Measurements from ENCODE around the gene CDH4.

The CDH4 gene

DNA sequence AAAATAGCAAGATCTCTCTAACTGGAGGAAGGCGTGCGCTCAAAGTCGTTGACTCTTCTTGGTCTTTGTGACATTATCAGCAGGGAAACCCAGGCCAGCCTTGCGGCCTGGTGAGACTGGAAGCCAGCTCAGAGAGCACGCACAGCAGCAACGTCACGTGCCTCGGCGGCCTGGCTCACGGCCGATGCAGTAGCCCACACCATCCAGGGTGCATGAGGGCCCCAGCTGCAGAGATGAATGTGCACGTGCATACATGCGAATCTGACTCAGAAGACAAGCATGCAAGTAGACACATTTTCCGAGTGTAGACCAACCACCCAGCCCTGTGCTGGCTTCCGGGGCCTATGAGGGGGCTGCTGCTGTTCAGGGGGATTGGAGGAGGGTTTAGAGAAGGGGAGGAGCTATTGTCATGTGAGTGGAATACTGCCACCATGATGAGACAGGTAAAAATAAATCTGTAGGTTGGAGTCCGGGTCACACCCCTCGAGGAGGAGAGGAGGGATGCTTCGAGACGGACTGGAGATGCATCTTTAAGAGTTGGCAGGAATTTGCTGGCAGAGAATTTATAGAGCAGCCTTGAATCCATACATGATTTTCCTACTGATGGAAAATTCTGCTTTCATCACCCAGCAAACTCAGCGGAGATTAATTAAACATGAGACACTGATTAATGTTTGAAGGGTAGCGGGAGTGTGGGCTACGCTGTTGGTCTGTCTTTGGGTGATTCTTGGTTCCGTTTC lies 388.2 kb downstream of the CDH4 start:
- in situ Hi-C loops (cut with MboI; ENCODE audit: low sequenced_read_pairs), result no loop called here

DNA sequence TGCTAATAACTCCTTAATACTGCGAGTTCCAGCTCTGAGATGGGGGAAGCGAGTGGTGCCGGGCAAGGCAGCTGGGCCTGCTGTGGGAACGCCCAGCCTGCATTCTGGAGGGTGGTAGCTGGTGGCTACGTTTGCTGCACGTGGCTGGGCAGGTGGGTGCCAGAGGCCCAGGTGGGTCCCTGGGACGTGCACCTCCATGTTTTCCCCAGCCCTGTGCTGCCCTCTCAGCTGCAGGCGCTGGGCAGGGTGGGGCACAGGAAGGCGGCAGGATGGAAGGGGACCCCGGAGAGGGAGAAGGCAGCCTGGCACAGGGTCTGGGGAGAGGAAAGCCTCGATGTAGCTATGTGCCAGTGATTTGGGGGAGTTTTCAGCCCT lies 388.8 kb downstream of the CDH4 start:
- in situ Hi-C loops (cut with MboI; ENCODE audit: low sequenced_read_pairs), result no loop called here

DNA sequence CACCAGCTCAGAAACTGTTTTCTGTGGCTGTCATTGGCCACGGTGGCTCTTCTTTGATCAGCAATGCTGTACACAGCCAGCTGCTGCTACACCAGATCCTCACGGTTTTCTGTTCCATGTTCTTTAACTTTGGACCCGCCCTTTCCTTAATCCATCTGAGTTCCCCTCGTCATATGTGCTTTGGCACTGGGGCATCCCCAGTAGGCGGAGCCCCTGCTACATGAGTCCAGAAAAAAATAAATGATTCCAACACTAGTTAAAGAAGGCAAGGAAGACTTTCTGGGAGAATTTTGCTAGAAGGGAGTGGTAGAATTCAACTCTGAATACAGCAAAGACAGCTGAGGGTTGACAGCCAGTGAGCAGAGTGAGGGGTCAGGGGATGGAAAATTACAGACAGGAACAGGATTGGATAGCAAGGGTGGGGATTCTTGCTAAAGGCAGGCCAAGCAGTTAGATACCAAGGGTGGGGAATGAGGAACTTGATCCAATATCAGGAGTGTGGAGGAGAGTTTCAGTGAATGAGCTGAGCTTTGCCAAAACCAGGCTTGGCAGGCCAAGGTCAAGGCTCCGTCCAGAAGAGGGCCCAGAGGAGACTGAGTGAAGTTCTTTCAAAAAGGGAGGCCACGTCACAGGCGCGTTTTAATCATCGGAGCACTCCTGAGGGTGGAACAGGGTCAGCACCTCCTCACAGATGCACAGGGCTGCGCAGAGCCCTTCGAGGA lies 391.8 kb downstream of the CDH4 start:
- in situ Hi-C loops (cut with MboI; ENCODE audit: low sequenced_read_pairs), result no loop called here

DNA sequence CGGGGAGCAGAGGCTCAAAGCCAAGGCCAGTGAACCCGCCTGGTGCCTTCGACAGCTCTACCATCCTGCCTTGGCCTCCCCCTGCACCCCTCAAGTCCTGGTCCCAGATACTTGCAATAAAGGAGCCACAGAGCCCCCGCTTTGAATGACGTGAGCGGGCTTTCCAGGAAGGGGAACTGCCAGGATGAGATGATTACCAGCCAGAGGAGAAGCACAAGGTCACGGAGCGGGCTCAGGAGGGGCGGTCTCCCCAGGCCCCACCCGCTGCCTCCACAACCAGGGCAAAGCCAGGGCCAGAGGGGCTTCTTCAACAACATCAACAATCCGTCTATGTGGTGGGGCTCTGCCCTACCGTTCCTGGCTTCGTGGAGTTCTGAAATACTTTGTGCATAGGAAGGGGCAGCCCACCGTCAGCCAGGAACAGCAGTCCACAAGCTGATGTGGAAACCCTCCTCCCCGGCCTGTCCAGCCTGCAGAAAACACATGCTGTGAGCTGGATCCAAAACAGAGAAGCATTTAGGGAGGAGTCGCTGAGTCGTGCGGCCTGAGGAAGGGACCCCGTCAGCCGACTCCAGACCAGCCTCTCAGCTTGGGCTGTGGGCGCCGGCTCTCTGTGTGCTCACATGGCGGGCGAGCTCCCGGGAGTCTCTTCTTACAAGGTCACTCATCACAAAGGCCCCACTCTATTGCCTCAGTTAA lies 392.5 kb downstream of the CDH4 start:
- in situ Hi-C loops (cut with MboI; ENCODE audit: low sequenced_read_pairs), result no loop called here

DNA sequence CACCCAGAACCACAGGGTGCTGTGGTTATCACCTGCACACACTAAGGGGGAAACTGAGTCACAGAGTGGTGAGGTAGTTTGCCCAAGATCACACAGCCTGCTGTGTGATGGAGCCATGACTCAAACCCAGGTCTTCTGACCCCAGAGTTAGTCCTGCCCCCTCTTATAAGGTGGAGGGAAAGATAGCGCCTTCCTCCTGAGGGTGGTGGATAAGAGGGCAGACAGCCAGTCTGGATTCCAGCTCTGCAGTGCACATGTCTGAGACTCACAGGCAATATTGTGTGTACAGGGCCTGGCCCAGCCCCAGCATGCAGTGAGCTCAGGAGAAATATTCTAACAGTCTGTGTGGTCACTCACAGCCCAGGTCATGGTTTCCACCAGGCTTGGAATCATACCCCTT lies 393.7 kb downstream of the CDH4 start:
- in situ Hi-C loops (cut with MboI; ENCODE audit: low sequenced_read_pairs), result no loop called here

DNA sequence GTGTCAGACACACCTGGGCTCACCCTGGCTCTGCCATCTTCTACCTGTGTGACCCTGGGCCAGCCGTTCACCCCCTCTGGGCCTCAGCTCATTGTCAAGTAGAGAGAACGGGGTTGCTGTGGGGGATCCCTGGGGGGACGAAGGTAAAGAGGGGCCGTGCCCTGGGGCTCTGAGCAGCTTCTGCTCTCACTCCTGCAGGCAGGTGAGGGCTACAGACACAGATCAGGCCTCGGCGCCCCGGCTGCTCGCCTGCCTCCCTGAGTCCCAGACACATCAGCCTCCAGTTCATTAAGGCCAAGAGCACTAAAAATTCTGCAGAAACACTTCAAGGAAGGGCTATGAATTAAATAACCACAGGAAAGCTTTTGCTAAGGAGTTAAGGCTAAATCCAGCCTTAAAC lies 394.4 kb downstream of the CDH4 start:
- in situ Hi-C loops (cut with MboI; ENCODE audit: low sequenced_read_pairs), result no loop called here

DNA sequence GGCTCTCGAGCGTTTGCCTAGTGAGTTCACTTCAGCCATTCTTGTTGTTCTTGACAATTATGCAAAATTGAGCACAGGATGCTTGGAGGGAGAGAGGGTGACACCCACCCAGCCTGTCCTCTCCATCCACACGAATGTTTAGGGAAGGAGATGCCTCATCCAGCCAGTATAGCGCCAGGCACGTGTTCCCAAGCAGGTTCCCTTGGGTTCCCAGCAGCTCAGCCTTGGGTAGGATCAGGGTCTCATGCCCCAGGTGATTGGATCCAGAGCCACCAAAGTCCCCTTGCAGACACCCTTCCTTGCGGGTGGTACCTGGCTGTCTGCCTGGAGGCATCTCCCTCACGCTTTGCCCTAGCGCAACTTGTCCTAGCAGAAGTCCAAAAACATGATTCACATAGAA lies 394.9 kb downstream of the CDH4 start:
- in situ Hi-C loops (cut with MboI; ENCODE audit: low sequenced_read_pairs), result no loop called here

DNA sequence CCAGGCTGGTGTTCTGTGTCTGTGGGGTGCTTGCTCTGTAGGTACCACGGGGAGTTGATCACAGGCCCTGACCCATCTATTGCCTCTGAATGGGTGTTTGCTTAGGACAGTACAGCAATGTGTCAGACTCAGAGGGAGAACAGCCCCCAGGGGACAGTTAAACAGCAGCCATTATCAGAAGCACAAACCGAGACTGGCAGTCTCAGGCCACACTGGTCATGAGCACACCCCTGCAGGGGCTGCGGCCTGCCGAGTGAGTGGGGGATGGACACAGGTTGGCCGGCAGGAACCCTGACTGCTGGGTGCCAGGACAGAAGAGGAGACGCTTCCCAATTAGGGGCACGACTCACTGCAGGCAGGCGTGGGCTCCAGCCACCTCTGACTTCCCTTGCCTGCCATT lies 395.6 kb downstream of the CDH4 start:
- in situ Hi-C loops (cut with MboI; ENCODE audit: low sequenced_read_pairs), result no loop called here

DNA sequence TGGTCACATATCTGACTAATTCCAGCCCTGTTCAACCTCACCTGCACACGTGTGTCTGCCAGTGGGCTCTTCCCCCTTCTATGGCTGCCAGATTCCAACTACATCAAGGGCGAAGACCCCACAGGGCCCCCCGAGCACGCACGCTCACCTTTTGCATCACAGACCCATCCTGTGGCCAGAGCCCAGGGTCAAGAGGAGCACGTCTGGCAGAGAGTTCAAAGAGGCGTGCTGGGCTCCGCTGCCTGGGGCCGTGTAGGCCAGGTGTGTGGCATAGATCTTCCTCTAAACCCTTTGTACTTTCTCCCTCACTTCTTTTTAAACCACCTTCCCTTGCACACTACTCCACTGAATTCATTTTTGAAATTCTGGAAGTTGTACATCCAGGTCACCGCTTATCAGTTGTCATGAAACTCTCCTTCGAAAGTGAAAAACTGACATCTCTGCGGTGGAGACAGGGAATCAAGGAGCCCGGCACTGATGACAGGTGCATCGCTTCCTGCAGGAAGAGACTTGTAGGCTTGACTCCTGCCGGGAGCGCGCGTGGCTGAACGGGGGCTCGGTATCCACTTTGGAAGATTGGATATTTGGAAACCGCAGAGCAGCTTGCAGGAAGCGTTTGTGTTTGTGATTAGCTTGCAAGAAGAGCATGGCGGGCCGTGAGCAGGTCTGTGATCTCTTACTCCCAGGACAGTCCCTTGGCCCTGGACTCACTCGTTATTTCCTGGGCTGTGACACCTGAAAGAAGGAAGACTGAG lies 397.2 kb downstream of the CDH4 start:
- in situ Hi-C loops (cut with MboI; ENCODE audit: low sequenced_read_pairs), result no loop called here

DNA sequence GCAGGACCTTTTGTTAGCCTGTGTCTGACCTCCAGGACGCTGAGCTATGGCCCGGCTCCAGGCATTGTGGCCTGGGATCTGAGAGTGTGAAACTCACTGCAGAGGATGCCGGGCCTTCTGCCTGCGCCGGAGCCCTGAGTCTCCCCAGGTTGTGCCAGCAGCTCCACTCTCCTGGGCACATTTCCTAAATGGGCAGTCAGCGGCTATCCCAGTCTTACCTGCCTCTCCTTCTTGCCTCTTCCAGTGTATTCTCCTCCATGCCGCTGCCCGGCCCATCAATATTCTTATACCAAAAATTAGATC lies 397.8 kb downstream of the CDH4 start:
- in situ Hi-C loops (cut with MboI; ENCODE audit: low sequenced_read_pairs), result no loop called here

DNA sequence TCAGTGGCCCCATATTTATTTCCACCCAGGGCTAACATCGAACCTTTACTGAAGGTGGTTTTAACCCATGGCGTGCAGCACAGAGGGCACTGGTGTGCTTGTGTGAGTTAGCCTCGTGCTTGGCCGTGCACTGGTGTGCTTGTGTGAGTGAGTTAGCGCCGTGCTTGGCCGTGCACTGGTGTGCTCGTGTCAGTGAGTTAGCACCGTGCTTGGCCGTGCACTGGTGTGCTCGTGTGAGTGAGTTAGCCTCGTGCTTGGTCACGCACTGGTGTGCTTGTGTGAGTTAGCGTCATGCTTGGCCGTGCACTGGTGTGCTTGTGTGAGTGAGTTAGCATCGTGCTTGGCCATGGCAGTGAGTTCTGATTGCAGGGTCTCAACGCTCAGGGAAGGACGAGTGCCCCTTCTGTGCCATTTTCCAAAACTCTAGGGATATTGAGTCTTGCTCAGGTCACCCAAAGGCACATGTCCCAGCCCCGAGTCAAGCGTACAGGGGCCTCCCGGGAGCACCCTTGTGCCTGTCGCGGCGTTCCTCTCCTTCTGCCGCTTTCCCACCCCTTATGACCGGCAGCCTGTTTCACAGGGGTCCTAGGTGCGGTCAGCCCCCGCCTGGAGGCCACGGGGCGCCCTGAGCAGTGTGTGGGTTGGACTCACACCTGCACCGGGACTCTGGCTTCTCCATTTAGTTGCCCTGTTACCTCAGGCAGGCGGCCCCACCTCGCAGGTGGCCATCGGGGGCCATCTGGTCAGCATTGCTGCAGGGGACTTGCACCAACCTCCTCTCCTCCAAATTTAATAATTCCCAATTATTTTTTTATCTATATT lies 399.1 kb downstream of the CDH4 start:
- in situ Hi-C loops (cut with MboI; ENCODE audit: low sequenced_read_pairs), result no loop called here

DNA sequence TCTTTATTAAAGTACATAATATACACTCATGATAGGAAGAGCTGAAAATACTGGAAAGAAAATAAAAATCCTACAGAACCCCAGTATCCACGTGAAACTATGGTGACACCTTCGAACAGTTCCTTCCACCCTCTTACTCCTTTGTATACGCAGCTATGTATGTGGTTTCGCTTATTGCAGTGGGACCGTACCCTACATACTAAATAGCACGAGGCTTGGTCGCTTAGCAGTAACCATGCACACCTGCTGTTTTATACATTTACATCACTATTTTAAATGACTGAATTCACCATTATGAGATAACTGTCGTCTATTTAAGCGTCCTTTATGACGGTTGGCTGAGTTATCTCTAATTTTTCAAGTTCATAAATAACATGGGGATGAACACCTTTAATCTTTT lies 400.1 kb downstream of the CDH4 start:
- in situ Hi-C loops (cut with MboI; ENCODE audit: low sequenced_read_pairs), result no loop called here

DNA sequence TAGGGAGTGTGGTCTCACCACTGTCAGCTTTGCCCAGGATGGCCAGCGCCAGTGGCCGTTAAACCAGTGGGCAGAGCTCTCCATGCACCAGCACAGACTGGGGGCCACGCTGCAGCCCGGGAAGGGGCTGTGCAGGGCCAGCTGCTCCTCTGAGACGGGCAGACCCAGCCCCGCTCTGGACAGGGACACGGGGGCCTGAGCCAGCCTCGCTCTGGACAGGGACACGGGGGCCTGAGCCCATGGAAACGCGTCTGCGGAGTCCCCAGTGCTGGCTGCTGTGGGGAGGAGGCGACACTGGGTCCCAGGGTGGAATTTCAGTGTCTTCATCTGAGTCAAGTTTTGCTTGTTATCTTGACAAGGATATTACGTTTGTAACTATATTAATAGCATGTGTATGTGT lies 402.7 kb downstream of the CDH4 start:
- in situ Hi-C loops (cut with MboI; ENCODE audit: low sequenced_read_pairs), result no loop called here

DNA sequence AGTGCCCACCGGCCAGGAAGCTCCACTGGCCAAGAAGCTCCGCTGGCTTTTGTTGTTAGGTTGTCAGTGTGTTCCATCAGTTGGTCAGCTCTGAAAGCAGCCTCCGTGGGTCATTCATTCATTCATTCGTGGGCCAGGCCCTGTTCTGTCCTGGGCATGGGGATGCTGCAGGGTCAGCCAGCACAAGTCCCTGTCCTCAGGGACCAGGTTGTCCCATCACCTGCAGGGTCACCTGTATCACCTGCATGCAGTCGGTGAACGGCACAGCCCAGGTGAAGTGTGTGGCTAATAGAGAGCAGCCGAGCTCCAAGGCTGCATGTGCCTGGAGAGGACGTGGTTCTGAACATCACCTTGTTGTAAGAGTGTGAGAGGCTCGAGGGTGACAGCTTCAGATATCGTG lies 403.5 kb downstream of the CDH4 start:
- in situ Hi-C loops (cut with MboI; ENCODE audit: low sequenced_read_pairs), result no loop called here

DNA sequence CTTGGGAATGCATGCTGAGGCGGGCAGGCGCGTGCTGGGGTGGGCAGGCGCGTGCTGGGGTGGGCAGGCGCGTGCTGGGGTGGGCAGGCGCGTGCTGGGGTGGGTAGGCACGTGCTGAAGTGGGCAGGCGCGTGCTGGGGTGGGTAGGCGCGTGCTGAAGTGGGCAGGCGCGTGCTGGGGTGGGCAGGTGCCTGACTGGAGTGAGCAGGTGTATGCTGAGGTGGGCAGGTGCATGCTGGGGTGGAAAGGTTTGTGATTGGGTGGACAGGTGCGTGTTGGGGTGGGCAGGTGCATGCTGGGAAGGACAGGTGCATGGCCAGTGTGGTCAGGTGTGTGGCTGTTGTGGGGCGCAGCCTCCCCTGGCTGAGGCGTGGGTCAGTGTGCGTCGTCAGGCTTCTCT lies 404.1 kb downstream of the CDH4 start:
- in situ Hi-C loops (cut with MboI; ENCODE audit: low sequenced_read_pairs), result no loop called here

DNA sequence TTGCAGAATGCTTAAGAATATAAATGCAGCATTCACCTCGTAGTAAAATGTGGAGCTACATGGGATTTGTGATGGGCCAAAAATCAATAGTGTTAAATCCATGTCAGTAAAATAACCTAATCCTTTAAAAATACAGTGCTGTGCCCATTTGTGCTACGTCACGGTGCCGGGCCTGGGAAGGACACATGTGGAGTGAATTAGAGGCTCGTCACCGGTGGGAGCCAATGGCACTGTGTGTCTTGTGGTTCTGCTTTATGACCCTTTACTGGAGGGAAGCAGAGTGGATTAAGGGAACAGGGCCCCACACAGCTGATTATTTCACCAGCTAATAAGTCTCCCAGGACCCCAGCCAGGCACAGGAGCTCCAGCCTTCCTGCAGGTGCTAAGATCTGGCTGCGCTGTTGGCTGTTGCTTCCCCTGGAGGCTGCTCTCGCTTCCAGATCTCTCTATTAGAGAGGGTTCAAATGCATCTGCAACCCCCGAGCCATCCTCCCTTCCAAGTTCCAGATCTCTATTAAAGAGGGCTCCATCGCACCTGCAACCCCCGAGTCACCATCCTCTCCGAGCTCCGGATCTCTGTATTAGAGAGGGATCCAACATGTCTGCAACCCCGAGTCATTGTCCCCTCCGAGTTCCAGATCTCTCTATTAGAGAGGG lies 405.8 kb downstream of the CDH4 start:
- in situ Hi-C loops (cut with MboI; ENCODE audit: low sequenced_read_pairs), result no loop called here

DNA sequence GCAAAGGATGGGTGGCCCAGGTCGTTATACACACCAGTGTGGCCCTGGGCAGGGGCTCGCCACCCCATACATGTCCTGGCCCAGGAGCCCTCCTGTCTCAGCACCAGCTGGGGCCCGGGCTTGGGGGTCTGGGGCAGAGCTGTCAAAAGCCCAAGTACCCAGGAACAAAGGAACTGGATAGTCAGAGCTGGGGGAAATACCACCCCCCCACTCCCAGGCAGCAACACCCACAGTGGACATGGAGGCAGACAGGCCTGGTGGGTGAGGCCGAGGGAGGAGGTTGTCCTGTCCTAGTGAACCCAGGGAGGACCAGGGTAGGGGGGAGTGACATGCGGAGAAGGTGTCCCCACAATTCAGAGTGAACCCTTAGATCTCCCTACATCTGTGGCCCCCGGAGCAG lies 406.5 kb downstream of the CDH4 start:
- in situ Hi-C loops (cut with MboI; ENCODE audit: low sequenced_read_pairs), result no loop called here

DNA sequence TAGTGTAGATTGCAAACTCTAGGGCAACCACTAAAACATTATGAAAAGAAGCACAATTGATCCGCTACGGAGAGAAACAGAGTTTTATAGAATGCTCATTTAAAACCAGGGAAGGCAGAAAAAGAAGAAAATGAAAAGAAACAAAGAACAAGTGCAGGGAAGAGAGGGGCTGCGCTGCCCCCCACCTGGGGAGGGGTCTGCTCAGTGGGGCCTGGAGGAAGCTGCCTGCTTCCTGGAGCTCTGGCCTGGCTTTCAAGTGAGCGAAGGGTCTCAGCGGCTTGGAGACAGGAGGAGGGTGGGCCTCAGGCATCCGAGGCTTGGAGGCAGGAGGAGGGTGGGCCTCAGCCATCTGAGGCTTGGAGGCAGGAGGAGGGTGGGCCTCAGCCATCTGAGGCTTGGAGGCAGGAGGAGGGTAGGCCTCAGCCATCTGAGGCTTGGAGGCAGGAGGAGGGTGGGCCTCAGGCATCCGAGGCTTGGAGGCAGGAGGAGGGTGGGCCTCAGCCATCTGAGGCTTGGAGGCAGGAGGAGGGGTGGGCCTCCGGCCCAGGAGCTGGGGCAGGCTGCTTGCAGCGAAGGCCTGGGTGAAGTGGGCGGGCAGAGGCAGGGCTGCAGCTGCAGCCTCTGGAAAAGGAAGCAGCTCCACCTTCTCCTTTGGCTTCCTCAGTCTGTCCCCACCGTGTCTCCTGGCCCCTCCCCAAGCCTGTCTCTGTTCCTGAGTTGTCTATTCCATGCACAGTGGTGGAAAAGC lies 407.4 kb downstream of the CDH4 start:
- in situ Hi-C loops (cut with MboI; ENCODE audit: low sequenced_read_pairs), result no loop called here

DNA sequence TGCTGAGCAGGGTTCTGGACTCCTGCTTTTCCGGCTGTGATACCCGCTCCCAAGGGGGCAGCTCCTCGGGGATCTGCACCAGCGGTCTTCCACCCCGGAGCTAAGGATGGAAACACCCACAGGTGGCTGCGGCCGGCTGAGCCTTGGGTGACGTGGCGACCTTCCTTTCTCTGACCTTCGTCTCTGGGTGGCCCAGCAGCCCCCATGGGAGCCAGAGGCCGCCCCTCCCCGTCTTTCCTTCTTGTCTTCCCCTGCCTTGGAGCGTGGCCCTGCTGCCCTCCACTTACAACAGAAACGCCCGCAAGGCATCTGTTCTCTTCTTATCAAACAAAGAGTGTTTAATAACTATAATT lies 407.9 kb downstream of the CDH4 start:
- in situ Hi-C loops (cut with MboI; ENCODE audit: low sequenced_read_pairs), result no loop called here

DNA sequence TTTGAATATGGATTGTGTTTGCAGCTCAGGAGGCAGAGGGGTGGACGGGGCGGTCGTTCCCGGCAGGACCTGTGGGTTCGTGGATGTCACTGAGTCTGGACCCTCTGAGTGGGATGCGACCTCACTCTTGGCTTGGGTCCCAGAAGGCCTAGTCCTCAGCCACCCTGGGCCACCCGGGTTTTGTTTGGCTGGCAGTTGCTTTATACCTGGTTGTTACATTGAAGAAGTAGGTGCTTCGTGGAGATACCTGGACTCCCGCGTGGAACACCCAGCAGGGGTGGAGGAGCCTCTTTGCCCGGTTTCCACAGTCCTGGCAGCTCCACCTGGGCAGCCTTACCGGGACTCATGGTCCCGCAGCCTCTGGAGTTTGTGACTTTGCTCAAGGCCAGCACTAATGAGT lies 408.5 kb downstream of the CDH4 start:
- in situ Hi-C loops (cut with MboI; ENCODE audit: low sequenced_read_pairs), result no loop called here

Data from HL-60/S4 treated with phorbol 12-myristate 13-acetate at 8.2 ng/mL for 4 days and 3 days (cell line).